ENCODE results near the gene SOSTDC1.

Gene SOSTDC1

GRCh38 chr7:16419859-16420258, 45.7 kb downstream of the SOSTDC1 start:
- DNase-seq (ENCODE audit: low spot score), result no peak

GRCh38 chr7:16419126-16419525, 46.4 kb downstream of the SOSTDC1 start:
- DNase-seq (ENCODE audit: low spot score), result no peak

- no peak for DNase-seq (ENCODE audit: low spot score)
Measured at GRCh38 chr7:16417906-16418305, 47.6 kb downstream of the SOSTDC1 start.

GRCh38 chr7:16416289-16417282, 49.0 kb downstream of the SOSTDC1 start:
- peak; percentile 39 for DNase-seq (ENCODE audit: low spot score)

DNA sequence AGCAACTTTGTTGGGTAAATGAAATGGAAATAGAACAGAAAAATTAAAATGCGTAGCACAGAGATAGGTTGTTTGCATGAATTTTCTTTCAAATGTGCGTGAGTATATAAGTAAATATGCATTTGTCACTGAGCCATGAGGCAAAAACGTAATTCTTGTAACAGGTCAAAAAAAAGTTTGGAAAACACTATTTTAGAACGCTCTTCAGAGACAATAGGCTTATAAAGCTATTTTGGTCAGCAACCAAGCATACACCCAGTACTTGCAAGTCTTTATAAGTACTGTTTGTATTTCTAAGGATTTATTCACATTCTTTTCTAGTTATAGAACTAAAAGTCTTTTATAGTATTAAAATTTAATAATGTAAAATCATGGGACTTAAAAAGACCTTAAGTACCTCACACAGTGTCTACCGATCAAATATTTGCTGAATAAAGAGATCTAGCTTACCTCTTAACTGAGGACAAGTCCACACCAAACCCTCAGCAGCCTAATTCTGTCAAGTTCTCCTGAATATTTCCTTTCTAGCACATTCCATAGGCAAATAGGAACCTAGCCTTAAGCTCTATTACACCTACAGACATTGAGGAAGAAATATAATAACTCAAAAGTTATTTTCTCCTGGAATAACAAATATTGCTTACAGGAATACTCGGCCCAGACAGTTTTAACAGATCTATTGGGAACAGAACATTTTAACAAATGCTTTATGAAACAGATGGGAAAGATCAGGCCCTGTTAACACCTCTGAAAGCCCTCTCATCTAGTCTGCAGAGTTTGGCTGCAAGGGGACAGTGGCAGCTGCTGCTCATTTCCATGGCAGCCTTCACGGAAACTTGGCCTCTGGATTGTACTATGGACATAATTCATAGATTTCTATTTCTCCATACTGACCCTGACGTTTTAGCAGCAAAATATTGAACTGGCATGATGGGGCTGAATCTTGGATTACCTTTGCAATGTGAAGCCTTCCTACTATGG, 53.0 kb downstream of the SOSTDC1 start:
- no peak for DNase-seq (ENCODE audit: low spot score)

Data from AG08395 (cell line).